Ovary (tissue), 9 donors: ENCODE data around the gene CTTN. TPM values are rescaled to one million over a fixed set of nuclear protein-coding genes. Genes with fewer than 3 reads are reported as not detected.
A peak's percentile ranks its signal among the peaks of the same experiment; 100 is the strongest.

ENCODE experiments used
- DNase-seq, 5 donors: peaks; one replicate each; pipeline ENCODE4 v3.0.0-alpha.2; 2019 to 2020
- H3K27ac ChIP-seq, 2 donors: fragments of 200-600 bp; one replicate each; pipeline versions ENCODE4 v1.5.1 to v1.8.0; 2019 to 2022
- H3K27me3 ChIP-seq: fragments of 200-600 bp; one replicate; pipeline ENCODE4 v1.8.0; 2022
- H3K36me3 ChIP-seq: fragments of 200-600 bp; sonication (generic); one replicate; pipeline ENCODE4 v1.5.1; 2019
- H3K4me1 ChIP-seq: one replicate; pipeline ENCODE4 v1.8.1; 2013; ENCODE audit warnings: mild to moderate bottlenecking, moderate library complexity; ENCODE audit not compliant: insufficient read depth
- H3K4me3 ChIP-seq: fragments of 200-600 bp; sonication (generic); one replicate; pipeline ENCODE4 v1.5.1; 2017
- H3K9me3 ChIP-seq, 2 donors: fragments of 200-600 bp in 1 of 2; sonication (generic) in 1 of 2; one replicate each; pipeline versions ENCODE4 v1.5.1 to v1.8.1; 2013 to 2019; ENCODE audit warnings: mild to moderate bottlenecking in 1 of 2, moderate library complexity in 1 of 2
- EP300 ChIP-seq: sonication (generic); formaldehyde crosslinking; IDR thresholded peaks from one replicate; pipeline ENCODE4 v1.6.1; 2017; ENCODE audit warnings: antibody characterized with exemption
- POLR2A ChIP-seq: fragments of 450-650 bp; IDR thresholded peaks from one replicate; pipeline ENCODE4 v1.6.1; 2017; ENCODE audit warnings: antibody characterized with exemption, mild to moderate bottlenecking, moderate library complexity
- WGBS, 3 donors: extraction: QIAGEN DNeasy Blood & Tissue Kit in 1 of 3; methylation state at CpG; one replicate each; pipeline versions ENCODE4 v1.1.5 to v1.1.7; 2013 to 2017; 5-methylcytosine and 5-hydroxymethylcytosine counted together
- intact Hi-C, 4 donors: fragments of 100-400 bp; cut with DNase I; formaldehyde crosslinking; loops; one replicate each; pipeline versions ENCODE4 v1.11.0 to v1.15.1; 2022 to 2023
- polyA plus RNA-seq, 2 donors: library from polyadenylated mRNA; stranded (reverse); fragments of 200-250 nt in 1 of 2; fragments of 350-450 nt in 1 of 2; fragmentation: Illumina TruSeq in 1 of 2; extraction: RNeasy Lipid Tissue Mini Kit (QIAGEN cat#74804) in 1 of 2; gene quantifications; one replicate each; pipeline ENCODE4 v1.2.3, GENCODE V29; 2013 to 2014
- total RNA-seq, 7 donors: library from RNA; depleted of rRNA in 2 of 7; stranded (reverse); fragments of >200 nt in 2 of 7; fragmentation: NEBNext Ultra II Directional in 3 of 7; extraction: Animal tissue kit (Norgen Biotek cat#: 25700) in 3 of 7; gene quantifications; one replicate each; pipeline versions ENCODE4 v1.1.0 to v1.2.4, GENCODE V29; 2016 to 2023
- TF ChIP-seq, protein P1 (sequence below), 3 donors: fragments of 450-650 bp in 2 of 3; fragments of 200-600 bp in 1 of 3; IDR thresholded peaks; one replicate each; pipeline versions ENCODE4 v1.5.1 to v1.8.0; 2016 to 2022; ENCODE audit warnings: antibody characterized with exemption in 3 of 3, mild to moderate bottlenecking in 1 of 3
- donor health status: DM: no; HTN: no; CAD: no; lungs with moderate emphysema.
- donor health status: DM: no; HTN: no; CAD: no.
- donor health status: Bipolar disorder and iron deficiency.
- donor health status: DM: yes; HTN: yes; CAD: no.
- donor health status: DM: no; HTN: no; CAD: no.
- donor health status: DM: yes; HTN: yes; CAD: no.

The CTTN gene
- total and polyA plus RNA-seq, 9 donors = 129 to 321 (median 205) TPM

GRCh38 chr11:70470127-70470526, 71.8 kb downstream of the CTTN start:
- TF ChIP-seq POLR2A (no peak), EP300 (no peak)
- TF ChIP-seq, protein P1, sequence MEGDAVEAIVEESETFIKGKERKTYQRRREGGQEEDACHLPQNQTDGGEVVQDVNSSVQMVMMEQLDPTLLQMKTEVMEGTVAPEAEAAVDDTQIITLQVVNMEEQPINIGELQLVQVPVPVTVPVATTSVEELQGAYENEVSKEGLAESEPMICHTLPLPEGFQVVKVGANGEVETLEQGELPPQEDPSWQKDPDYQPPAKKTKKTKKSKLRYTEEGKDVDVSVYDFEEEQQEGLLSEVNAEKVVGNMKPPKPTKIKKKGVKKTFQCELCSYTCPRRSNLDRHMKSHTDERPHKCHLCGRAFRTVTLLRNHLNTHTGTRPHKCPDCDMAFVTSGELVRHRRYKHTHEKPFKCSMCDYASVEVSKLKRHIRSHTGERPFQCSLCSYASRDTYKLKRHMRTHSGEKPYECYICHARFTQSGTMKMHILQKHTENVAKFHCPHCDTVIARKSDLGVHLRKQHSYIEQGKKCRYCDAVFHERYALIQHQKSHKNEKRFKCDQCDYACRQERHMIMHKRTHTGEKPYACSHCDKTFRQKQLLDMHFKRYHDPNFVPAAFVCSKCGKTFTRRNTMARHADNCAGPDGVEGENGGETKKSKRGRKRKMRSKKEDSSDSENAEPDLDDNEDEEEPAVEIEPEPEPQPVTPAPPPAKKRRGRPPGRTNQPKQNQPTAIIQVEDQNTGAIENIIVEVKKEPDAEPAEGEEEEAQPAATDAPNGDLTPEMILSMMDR (IDR thresholded peaks at IDR 0.05) = no peak

DNA sequence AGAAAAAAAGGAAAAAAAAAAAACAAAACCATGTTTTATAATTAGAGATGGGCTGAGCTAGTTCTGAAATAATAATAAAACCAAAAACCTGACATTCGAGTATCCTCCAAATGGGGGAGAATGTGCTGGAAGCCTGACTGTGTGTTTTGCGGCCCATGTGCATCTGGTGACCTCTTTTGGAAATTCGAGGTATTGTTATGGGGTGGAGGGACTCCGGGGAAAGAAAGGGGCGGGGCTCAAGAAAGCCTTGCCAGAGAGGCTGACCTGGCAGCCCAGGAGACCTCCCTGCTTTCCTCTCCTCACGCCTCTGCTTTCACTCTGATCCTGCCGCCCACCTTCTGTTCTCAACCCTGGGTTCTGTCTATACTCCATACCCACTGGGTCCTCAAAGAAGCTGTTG, 72.9 kb downstream of the CTTN start:
- Histone ChIP-seq H3K27ac (no peak overlapping the region), H3K36me3 (no peaks in the 10 kb centered on the region), H3K4me3 (no peak overlapping the region), H3K27me3 (no peaks in the 10 kb centered on the region), H3K9me3 (no peaks in the 10 kb centered on the region), H3K4me1 (no peaks in the 10 kb centered on the region)
- intact Hi-C loops = no loop called here
- DNase-seq = peak in 2 of 5 donors; percentile 15 to 23
- TF ChIP-seq, protein P1 (IDR thresholded peaks at IDR 0.05) = no peak
- TF ChIP-seq EP300 = no peak
- TF ChIP-seq POLR2A = no peak
- WGBS, 3 donors = 13 to 25% (median 24%) methylated on average over 7 of the region's 7 CpGs

More at GRCh38 chr11:70470127-70470526, 71.8 kb downstream of the CTTN start:
- Histone ChIP-seq H3K9me3 (no peaks in the 10 kb centered on the region), H3K4me3 (no peak overlapping the region), H3K36me3 (no peaks in the 10 kb centered on the region), H3K4me1 (no peaks in the 10 kb centered on the region), H3K27ac (no peak overlapping the region), H3K27me3 (no peaks in the 10 kb centered on the region)
- DNase-seq = no peak
- 33 to 50% (median 45%) methylated on average over 6 of the region's 6 CpGs for WGBS, 3 donors
- intact Hi-C loops = no loop called here

GRCh38 chr11:70472240-70472639, 73.9 kb downstream of the CTTN start:
- Histone ChIP-seq H3K27ac (no peak overlapping the region), H3K27me3 (no peaks in the 10 kb centered on the region), H3K9me3 (no peaks in the 10 kb centered on the region), H3K36me3 (no peaks in the 10 kb centered on the region), H3K4me3 (no peak overlapping the region), H3K4me1 (no peaks in the 10 kb centered on the region)
- WGBS, 3 donors = 91 to 95% (median 93%) methylated on average over 9 of the region's 9 CpGs
- intact Hi-C loops = no loop called here
- DNase-seq = no peak
- TF ChIP-seq, protein P1 (IDR thresholded peaks at IDR 0.05) = no peak
- TF ChIP-seq POLR2A (no peak), EP300 (no peak)

DNA sequence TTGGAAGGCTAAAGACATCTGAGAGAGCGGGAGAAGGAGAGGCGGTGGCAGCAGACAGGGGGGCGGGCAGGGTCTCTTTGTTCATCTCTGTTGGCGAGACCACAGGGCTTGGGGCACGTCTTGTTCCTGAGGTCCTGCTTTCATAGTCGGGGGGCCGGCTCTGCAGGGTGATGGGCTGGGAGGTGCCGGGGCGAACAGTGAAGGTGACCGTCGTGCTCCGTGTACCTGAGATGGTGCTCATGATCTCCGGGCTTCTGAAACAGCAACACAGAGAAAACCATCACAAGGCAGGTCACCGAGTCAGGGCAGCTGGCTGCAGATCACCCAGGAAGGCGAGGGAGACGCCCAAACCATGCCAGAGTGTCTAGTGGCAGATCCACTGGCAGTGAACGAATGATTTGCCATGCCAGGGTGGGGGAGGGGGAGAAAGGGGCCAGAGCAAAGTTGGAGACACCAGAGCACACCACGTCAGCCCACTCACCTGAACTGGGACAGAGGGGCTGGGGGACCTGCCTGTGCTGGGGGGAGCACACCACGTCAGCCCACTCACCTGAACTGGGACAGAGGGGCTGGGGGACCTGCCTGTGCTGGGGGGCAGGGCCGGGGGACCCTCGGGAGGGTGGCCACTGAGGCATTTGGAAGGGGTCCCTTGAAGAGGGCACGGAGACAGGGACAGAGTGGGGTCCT, 75.0 kb downstream of the CTTN start:
- DNase-seq = no peak
- Histone ChIP-seq H3K9me3 (no peaks in the 10 kb centered on the region), H3K27ac (no peak overlapping the region), H3K36me3 (no peaks in the 10 kb centered on the region), H3K4me1 (no peaks in the 10 kb centered on the region), H3K4me3 (no peak overlapping the region), H3K27me3 (no peaks in the 10 kb centered on the region)
- TF ChIP-seq, protein P1 (IDR thresholded peaks at IDR 0.05) = no peak
- TF ChIP-seq EP300 (no peak), POLR2A (no peak)
- WGBS, 3 donors = 84 to 87% (median 87%) methylated on average over 21 to 22 of the region's 22 CpGs
- intact Hi-C loops = no loop called here
